Natural killer cell (primary cell): Measurements from ENCODE around the gene RFX8. TPM values are rescaled to one million over a fixed set of nuclear protein-coding genes. Genes with fewer than 3 reads are reported as not detected.

Experiments used
- ATAC-seq, 3 donors: fragments of 150-1000 bp in 2 of 3; fragments of 200-7000 bp in 1 of 3; cut with Tn5 transposase; 1 replicate in 1 of 3; 2 replicates in 2 of 3; pipeline ENCODE4 v1.10.0; 2021; ENCODE audit warnings: mild to moderate bottlenecking in 2 of 3, moderate library complexity in 2 of 3
- DNase-seq, 2 donors: peaks; one replicate each; pipeline versions ENCODE4 v3.0.0 to v3.0.0-alpha.2; 2013 to 2021; ENCODE audit warnings: mixed read lengths in 1 of 2
- H3K27ac ChIP-seq: one replicate; pipeline ENCODE4 v1.5.1; 2013; ENCODE audit warnings: mild to moderate bottlenecking, low read length
- H3K27me3 ChIP-seq: one replicate; pipeline ENCODE4 v1.6.1; 2013; ENCODE audit warnings: low read length; ENCODE audit not compliant: control insufficient read depth, insufficient read depth
- H3K36me3 ChIP-seq: one replicate; pipeline ENCODE4 v1.6.1; 2013; ENCODE audit warnings: low read length; ENCODE audit not compliant: control insufficient read depth, insufficient read depth
- H3K4me1 ChIP-seq: one replicate; pipeline ENCODE4 v1.6.1; 2013; ENCODE audit warnings: low read length; ENCODE audit not compliant: control insufficient read depth, insufficient read depth
- H3K4me3 ChIP-seq: one replicate; pipeline ENCODE4 v1.5.1; 2013; ENCODE audit warnings: low read length
- H3K9me3 ChIP-seq: one replicate; pipeline ENCODE4 v1.6.1; 2013; ENCODE audit warnings: low read length; ENCODE audit not compliant: control insufficient read depth, insufficient read depth
- H3K27ac Mint-ChIP-seq, 2 donors: one replicate each; pipeline ENCODE4 v1.8.0; 2022; ENCODE audit warnings: mild to moderate bottlenecking in 2 of 2, mixed read lengths in 2 of 2, moderate library complexity in 1 of 2
- H3K27me3 Mint-ChIP-seq, 2 donors: one replicate each; pipeline ENCODE4 v1.8.0; 2022; ENCODE audit warnings: low read depth in 2 of 2, mixed read lengths in 2 of 2
- H3K36me3 Mint-ChIP-seq: one replicate; pipeline ENCODE4 v1.8.0; 2022; ENCODE audit warnings: mixed read lengths
- H3K4me1 Mint-ChIP-seq, 2 donors: one replicate each; pipeline ENCODE4 v1.8.0; 2022; ENCODE audit warnings: mixed read lengths in 2 of 2
- H3K4me3 Mint-ChIP-seq: one replicate; pipeline ENCODE4 v1.8.0; 2022; ENCODE audit warnings: mild to moderate bottlenecking, moderate library complexity, mixed read lengths
- H3K9me3 Mint-ChIP-seq, 2 donors: one replicate each; pipeline ENCODE4 v1.8.0; 2022; ENCODE audit warnings: mixed read lengths in 2 of 2
- CTCF ChIP-seq: fragments of 200-600 bp; IDR thresholded peaks from one replicate; pipeline ENCODE4 v1.8.0; 2022; ENCODE audit warnings: antibody characterized with exemption
- WGBS: methylation state at CpG from one replicate; pipeline ENCODE4 v1.1.7; 2013; ENCODE audit warnings: missing lambda C conversion rate; ENCODE audit not compliant: insufficient coverage; 5-methylcytosine and 5-hydroxymethylcytosine counted together
- intact Hi-C: fragments of 100-400 bp; cut with micrococcal nuclease; formaldehyde crosslinking; loops from one replicate; pipeline ENCODE4 v1.14.2; 2022
- total RNA-seq, 4 donors: library from RNA; stranded (reverse); fragments of 120-200 nt in 1 of 4; gene quantifications; one replicate each; pipeline versions ENCODE4 v1.2.3 to v1.2.4, GENCODE V29; 2013 to 2022

RFX8 gene
- total RNA-seq, 3 donors from 2014 or later (not counting 1 experiment from before 2014, with no cell fraction given), result 0.68 TPM; not detected in 2

- H3K27me3 ChIP-seq, result no peaks in the 10 kb centered on the region
- no peaks in the 10 kb centered on the region for H3K4me1 ChIP-seq
- intact Hi-C loops, result no loop called here
- no peaks in the 10 kb centered on the region for H3K9me3 ChIP-seq
- no peak overlapping the region for H3K27ac ChIP-seq
- H3K36me3 ChIP-seq, result no peaks in the 10 kb centered on the region
- peaks cover 0 to 5% of the 10 kb centered on the region in 2 donors for H3K4me1 Mint-ChIP-seq
- H3K4me3 Mint-ChIP-seq, result no peak overlapping the region
- TF ChIP-seq CTCF, result no peak
- H3K9me3 Mint-ChIP-seq, result no peaks in the 10 kb centered on the region
- WGBS, result 51% methylated on average over 5 of the region's 5 CpGs
- no peaks in the 10 kb centered on the region for H3K27me3 Mint-ChIP-seq
- H3K4me3 ChIP-seq, result no peak overlapping the region
- DNase-seq, result no peak
- H3K27ac Mint-ChIP-seq, result no peak overlapping the region
- no peaks in the 10 kb centered on the region for H3K36me3 Mint-ChIP-seq
- no peak for ATAC-seq
Observed at GRCh38 chr2:101502095-101502494, 27.2 kb upstream of the RFX8 start.

GRCh38 chr2:101501443-101501842, 26.5 kb upstream of the RFX8 start:
- no peak overlapping the region for H3K4me3 Mint-ChIP-seq
- no peaks in the 10 kb centered on the region for H3K27me3 Mint-ChIP-seq
- no peak overlapping the region for H3K27ac Mint-ChIP-seq
- H3K9me3 Mint-ChIP-seq, result no peaks in the 10 kb centered on the region
- ATAC-seq (no peak), DNase-seq (no peak)
- Histone ChIP-seq H3K27ac (no peak overlapping the region), H3K27me3 (no peaks in the 10 kb centered on the region), H3K9me3 (no peaks in the 10 kb centered on the region), H3K4me1 (no peaks in the 10 kb centered on the region), H3K4me3 (no peak overlapping the region), H3K36me3 (no peaks in the 10 kb centered on the region)
- intact Hi-C loops, result no loop called here
- 24% methylated on average over 2 of the region's 3 CpGs for WGBS
- H3K4me1 Mint-ChIP-seq, result peaks cover 0 to 5% of the 10 kb centered on the region in 2 donors
- H3K36me3 Mint-ChIP-seq, result no peaks in the 10 kb centered on the region
- no peak for TF ChIP-seq CTCF

GRCh38 chr2:101500860-101501259, 25.9 kb upstream of the RFX8 start:
- peaks cover 0 to 5% of the 10 kb centered on the region in 2 donors for H3K4me1 Mint-ChIP-seq
- no peak overlapping the region for H3K4me3 Mint-ChIP-seq

More at GRCh38 chr2:101500860-101501259, 25.9 kb upstream of the RFX8 start:
- Histone ChIP-seq H3K27me3 (no peaks in the 10 kb centered on the region), H3K9me3 (no peaks in the 10 kb centered on the region), H3K4me1 (no peaks in the 10 kb centered on the region), H3K27ac (no peak overlapping the region), H3K36me3 (no peaks in the 10 kb centered on the region), H3K4me3 (no peak overlapping the region)
- H3K27me3 Mint-ChIP-seq, result no peaks in the 10 kb centered on the region
- WGBS, result 83% methylated on average over 5 of the region's 5 CpGs
- H3K36me3 Mint-ChIP-seq, result no peaks in the 10 kb centered on the region
- no peak overlapping the region for H3K27ac Mint-ChIP-seq
- no peak for ATAC-seq
- intact Hi-C loops, result no loop called here
- TF ChIP-seq CTCF, result no peak
- no peaks in the 10 kb centered on the region for H3K9me3 Mint-ChIP-seq
- DNase-seq, result no peak
